Activated T-cell treated with anti-CD3 and anti-CD28 coated beads for 4 hours (primary cell): ENCODE data around the gene SFTPD.
"Not testable (repeated sequence)": the region's sequence is repeated elsewhere in the genome, so short reads cannot be mapped to it uniquely, and the experiment has no call there.

Experiments
- DNase-seq: peaks from one replicate; pipeline ENCODE4 v3.0.0-alpha.2; 2020

Gene SFTPD

DNA sequence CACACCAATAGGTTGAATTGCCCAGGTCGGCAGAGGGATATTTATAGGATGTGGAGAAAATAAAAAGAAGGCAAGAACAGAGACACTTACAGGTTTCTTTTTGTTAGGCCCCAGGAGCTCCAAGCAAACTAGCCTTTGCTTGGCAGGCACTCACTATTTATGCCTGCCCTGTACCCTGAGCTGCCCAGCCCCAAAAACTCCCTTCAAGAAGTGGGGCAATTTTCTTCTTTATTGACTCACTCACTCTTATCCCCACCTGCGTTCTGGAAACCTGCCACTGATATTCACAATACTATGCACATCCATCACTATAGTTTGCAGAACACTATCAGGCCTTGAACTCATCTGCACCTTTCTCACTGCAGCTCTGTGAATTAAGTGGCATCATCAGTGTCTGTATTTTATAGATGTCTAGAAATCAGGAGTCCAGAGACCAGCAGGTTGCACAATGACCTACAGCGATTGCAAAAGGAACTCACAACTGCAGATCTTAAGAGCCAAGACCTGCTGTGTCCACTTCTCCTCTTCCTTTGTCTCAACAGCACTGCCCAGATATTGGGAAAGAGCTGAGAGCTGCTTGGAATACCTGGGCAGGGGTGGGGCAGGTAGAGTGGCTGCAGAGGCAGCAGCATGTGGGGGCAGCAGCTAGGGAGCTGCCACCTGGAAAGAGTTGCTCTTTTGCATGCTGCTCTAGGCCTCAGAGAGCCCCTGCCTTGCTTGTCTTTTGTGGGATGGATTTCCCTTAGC is at the start of gene SFTPD:
TSS of gene SFTPD (minus strand) at position 130 of the 747 bp plus-strand sequence. CDS start 2,446 bp downstream, outside the sequence.
- no peak for DNase-seq

DNA sequence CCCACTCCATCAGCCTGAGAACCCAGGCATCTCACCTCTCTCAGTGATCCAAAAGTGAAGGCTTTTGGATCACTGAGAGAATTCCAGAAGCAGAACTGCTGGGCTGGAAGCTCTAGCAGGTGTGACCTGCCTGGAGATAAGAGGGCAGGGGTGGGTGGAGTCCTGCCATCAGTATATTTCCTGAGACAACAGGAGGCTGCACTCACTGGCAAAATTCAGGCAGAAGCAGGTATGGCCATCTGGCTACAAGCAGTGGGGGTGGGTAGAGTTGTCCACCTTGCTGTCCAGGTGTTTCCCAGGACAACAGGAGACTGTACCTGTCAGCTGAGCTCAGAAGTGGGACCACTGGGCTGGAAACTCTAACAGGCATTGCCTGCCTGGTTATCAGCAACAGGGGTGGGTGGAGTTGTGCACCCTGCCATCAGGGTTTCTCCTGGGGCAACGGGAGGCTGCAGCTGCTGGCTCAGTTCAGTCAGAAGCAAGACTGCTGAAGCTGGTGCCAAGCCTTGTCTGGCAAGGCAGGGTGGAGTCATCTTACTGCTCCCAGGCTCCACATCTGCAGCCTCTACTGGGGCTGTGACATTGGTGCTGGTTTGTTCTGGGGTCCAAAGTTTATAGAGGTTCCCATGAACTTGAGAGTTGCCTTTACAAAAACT is 47.2 kb upstream of the SFTPD start:
- no peak for DNase-seq

DNA sequence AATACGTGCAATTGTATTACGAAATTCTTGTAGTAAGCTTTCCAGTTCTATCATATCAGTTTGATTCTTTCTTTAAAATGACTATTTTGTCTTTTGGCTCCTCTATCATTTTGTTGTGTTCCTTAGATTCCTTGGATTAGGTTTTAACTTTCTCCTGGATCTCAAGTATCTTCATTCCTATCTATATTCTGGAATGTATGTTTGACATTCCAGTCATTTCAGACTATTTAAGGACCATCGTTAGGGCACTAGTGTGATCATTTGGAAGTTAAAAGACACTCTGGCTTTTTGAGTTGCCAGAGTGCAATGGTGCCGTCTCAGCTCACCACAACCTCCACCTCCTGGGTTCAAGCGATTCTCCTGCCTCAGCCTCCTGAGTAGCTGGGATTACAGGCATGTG is 45.7 kb upstream of the SFTPD start:
- DNase-seq = no peak

DNA sequence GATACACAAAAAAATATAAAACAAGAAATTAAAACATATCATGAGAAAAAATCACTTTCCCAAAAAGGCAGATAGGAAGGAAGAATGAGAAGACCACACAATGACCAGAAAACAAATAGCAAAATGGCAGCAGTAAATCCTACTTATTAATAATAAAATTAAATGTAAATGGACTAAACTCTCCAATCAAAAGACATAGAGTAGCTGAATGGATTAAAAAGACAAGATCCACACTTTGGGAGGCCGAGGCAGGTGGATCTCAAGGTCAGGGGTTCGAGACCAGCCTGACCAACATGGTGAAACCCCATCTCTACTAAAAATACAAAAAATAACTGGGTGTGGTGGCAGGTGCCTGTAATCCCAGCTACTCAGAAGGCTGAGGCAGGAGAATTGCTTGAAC is 39.3 kb upstream of the SFTPD start:
- not testable (repeated sequence) for DNase-seq

DNA sequence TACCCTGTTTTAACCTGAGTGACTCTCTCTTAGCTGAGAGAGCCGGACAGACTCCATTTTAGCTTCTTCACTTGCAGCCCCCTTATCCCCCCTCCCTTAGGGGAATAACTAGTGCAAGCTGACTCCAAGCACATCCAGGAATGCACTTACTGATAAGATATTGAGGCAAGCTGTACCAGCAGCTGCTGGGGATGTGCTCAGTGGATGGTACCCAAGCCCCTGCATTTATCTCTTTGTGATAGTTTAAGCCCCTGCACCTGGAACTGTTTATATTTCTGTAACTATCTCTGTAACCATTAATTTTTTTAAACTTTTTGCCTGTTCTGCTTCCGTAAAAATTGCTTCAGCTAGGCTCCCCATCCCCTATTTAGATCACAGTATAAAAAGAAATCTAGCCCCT is 37.8 kb upstream of the SFTPD start:
- not testable (repeated sequence) for DNase-seq

DNA sequence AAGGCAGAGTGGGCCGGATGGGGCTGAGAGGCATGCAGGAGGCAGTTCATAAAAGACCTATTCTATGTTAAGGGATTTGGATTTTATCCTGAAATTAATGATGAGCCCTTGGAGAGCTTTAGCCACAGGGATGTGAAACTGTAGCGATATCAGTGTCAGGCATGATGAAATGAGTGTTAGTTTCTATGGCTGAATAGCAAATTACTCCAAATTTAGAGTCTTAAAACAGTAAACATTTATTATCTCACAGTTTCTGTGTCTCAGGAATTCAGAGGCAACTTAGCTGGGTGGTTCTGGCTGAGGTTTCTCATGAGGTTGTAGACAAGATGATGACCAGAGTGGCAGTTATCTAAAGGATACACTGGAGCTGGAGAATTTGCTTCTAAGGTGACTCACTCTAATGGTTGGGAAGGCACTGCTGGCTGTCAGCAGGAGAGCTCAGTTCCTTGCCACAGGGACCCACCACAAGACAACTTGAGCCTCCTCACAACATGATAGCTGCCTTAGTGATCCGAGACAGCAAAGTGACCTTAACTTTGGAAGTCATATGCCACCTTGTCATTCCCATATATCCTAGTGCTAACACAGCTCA is 36.7 kb upstream of the SFTPD start:
- no peak for DNase-seq

DNA sequence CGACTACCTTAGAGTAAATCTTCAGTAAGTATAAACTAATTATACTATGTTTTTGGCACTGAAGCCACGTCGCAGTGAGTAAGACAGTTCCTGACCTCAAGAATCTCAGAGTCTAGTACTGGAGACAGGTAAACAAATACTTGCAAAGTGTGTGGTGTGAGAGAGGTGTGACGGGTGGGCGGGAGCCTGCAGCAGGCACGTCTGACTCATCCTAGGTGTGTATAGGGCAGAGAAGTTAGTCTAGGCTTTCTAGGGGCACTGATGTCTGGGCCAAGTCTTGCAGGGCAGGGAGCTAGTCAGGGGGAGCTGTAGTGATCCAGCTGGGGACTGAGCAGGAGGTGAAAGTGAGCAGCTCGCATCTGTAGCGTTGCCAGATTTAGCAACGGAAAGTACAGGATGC is 35.9 kb upstream of the SFTPD start:
- no peak for DNase-seq

DNA sequence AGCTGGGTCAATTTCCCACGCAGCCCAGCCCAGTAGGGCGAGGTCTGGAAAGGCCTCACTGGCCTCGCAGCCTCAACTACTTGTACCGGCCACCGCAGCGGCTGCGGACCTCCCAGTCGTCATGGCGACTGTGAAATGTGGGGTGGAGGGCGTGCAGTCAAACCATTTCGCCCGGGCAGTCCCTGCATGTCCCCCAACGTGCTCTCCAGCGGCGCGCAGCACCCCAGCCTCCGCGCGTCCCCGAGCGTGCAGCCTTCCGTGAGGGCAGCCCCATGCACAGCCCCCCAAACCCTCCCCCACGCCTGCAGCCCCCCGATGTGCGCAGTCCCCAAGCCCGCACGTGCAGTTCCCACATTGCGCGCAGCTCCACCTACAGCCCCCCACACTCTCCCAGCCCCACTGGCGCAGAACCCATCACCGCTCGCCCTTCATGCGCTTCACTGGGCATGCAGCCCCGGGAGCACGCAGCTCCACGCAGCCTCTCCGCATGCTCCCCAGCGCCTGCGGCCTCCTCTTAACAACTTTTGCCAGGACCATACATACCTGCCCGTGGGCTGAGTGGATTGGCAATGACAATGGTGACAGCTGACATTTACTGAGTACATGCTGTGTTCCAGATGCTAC is 34.5 kb upstream of the SFTPD start:
- DNase-seq = no peak

DNA sequence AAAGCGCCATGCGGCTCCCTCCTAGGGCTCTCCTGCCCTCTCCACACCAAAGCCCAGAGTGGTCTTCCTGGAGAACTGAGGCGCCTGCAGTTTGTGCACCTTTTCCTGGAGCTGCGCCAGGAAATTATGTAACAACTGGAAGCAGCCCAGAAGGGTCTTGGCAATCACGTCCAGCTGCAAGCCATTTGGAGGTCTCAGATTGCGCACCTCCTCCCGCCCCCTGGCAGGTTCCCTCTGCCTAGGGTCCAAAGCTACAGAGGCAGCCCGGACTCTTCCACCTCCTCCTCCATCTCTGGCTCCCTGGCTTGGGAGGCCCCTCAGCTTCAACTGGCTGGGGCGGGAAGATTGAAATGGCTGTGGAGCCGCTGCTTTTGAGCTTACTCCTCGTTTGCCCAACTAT is 34.0 kb upstream of the SFTPD start:
- DNase-seq = no peak

DNA sequence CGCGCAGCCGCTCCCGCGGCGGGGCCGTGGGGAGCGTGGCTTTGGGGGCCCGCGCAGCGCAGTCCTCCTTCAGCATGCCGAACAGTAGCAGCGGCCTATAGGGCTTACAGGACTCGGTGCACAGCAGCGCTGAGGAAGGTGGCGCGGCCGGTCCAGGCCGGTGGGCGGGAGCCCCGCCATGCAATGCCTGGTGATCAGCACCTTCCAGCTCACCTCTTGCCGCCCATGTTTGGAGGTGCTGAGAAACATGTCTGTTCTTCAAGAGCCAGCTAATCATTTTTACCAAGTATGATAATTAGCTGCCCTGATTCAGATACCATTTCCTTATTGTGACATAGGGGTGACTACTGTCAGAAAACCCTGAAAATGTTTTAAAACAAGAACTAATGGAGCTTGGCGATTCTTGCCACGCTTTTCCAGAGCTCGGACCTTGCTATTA is 33.5 kb upstream of the SFTPD start:
- DNase-seq = no peak

DNA sequence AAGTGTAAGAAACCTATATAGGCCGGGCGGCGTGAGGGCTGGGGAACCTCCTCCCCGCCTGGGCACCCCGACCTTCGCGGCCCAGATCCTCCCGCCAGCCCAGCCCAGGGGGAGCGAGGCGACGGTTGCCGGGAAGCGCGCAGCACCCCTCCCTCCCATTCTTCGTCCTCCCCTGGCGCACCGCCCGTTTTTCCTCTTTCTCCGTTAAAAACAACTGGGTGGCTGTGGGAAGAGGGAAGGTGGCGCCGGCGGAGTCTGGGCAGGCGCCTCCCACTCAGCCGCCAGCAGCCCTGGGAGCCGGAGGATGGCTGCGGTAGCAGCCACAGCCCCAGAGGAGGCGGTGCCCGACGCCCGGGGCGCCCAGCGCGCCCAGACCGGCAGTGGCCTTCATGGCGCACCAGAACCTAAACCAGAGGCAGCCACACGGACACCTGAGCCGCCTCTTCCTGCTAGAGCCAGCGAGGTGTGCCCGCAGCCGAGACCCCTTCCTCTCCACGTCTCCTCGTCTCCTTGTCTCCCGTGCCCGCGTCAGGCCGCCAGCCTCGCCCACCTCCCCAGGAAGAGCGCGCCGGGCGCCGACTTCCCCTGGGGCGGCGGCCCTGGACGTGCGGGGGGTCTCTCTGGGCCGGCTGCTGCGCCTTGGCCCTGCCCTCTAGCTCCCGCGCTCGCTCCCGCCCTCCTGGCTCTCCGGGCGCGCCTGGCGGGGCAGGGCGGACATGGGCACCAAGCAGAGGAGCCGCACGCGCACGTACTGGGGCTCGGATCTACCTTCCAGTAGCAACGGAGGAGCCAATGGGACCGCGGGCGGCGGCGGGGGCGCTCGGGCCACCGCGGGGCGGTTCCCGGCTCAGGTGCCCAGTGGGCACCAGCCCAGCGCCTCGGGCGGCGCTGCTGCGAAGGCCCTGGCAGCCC is 32.8 kb upstream of the SFTPD start:
- no peak for DNase-seq

DNA sequence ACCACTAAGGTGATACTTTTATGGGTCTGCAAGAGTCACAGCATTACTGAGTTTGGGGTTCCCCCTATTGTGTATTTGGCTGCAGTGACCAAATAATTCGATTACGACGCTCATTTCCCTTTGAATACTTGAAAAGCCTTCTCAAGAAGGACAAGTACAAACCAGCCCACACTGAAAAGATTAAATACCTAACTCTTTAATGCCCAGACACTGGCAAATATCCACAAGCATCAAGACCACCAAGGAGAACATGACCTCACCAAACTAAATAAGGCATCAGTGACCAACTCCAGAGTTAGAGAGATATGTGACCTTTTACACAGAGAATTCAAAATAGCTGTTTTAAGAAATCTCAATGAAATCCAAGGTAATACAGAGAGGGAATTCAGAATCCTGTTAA is 31.8 kb upstream of the SFTPD start:
- no peak for DNase-seq

DNA sequence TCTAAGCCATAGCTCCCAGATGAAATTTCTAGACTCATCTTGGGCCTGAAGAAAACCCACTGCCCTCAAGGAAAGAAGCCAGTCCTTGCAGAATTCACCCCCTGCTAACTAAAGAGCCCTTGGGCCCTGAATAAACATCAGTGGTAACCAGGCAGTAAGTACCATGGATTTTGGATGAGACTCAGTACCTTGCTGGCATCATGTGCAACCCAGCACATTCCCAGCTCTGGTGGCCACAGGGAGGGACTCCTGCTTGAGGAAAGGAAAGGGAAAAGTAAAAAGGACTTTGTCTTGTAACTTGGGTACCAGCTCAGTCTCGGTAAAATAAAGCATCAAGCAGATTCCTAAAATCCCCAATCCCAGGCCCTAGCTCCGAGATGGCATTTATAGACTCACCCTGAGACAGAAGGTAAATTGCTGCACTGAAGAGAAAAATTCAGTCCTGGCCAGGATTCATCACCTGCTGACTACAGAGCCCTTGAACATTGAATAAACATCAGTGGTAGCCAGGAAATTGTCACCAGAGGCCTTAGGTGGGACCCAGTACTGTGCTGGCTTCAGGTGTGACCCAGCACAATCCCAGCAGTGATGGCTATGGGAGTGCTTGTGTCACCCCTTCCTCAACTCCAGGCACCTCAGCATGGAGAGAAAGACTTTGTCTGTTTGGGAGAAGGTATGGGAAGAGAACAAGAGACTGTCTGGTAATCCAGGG is 31.2 kb upstream of the SFTPD start:
- no peak for DNase-seq

DNA sequence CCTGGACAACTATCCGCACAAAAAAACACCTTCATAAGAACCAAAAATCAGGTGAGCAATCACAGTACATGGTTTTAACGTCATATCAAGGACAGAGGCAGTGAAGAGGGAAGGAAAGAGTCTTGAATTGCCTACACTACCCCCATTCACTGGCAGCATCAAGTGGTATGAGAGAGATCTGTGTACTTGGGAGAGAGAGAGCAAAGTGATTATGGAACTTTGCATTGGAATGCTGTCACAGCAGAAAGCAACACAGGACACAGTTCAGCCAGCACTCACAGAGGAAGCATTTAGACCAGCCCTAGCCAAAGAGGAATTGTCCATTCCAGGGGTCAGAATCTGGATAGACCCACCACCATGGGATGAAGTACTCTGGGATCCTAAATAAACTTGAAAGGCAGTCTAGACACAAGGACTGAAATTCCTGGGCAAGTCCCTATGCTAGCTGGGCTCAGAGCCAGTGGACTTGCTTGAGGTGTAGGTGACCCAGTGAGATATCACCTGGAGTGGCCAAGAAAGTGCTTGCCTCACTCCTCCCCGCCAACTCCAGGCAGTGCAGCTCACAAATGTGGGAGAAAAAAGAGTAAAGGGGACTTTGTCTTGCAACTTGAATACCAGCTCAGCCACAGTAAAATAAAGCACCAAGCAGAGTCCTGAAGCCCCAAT is 30.5 kb upstream of the SFTPD start:
- no peak for DNase-seq

DNA sequence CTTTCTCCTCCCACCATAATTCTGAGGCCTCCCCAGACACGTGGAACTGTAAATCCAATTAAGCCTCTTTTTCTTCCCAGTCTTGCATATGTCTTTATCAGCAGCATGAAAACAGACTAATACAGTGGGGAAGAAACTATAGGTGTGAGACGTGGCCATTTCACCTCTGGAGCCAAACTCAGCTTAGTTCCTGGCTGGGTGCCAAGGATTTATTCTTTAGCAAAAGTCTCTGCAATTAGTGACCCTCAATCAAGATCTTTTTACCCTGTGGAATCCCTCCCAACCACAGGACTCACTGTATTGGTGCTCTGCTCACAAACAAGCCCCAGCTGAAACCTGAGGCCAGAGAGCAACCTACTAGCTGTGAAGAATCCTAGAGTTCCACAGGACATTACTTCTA is 28.1 kb upstream of the SFTPD start:
- DNase-seq = no peak

DNA sequence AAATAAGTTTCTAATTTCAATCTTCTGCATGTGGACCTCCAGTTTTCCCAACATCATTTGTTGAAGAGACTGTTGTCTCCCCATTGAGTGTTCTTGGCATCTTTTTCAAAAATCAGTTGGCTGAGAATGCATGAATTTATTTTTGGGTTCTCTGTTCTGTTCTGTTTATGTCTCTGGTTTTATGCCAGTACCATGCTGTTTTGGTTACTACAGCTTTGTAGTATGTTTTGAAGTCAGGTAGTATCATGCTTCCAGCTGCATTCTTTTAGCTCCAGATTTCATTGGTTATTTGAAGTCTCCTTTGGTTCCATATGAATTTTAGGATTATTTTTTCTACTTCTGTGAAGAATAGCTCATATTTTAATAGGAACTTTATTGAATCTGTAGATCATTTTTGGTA is 21.2 kb upstream of the SFTPD start:
- no peak for DNase-seq

DNA sequence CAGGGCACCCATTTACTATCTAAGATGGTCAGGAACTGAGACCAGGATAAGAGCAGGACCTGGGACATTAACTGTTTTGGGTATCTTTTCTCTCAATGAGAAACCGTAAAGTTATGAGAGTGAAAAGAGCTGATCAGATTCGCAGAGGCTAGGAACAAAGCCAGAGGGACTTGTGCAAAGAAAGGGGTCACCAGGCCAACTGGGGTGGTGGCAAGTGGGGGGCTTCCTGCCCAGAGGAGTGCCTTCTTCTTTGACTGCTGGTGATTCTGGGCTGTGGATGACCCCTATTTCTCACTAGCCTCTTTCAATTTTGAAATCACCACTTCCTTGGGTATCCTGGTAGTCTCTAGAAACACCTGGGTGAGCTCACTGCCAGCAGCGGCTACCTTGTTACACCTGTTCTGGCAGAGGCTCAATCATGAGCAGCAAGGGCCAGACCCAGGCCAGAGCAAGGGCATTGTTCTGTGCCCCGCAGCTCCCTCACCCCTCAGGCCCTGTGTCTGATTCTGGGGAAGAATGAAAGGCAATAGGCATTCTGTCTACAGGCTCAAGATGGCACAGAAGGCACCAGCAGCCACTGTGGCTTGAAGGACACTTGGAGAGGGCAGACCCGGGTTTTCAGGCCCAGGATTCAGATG is 999 bp downstream of the SFTPD start:
- no peak for DNase-seq

DNA sequence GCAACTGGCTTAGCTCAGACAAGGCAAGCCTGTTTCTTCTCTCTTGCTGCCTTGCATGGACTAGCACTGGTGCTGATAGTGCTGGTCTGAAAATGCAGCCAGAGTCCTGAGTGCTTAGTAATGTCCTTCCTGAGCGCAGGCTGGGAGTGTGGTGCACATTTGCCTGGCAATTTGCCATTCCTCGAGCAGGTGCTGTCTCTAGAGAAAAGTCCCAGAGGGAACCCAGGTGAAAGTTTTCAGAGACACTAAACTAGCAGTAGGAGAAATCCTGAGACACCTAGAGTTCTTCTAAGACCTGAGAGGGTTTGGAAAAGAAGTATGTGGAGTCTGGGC is 1.9 kb downstream of the SFTPD start:
- DNase-seq = no peak

DNA sequence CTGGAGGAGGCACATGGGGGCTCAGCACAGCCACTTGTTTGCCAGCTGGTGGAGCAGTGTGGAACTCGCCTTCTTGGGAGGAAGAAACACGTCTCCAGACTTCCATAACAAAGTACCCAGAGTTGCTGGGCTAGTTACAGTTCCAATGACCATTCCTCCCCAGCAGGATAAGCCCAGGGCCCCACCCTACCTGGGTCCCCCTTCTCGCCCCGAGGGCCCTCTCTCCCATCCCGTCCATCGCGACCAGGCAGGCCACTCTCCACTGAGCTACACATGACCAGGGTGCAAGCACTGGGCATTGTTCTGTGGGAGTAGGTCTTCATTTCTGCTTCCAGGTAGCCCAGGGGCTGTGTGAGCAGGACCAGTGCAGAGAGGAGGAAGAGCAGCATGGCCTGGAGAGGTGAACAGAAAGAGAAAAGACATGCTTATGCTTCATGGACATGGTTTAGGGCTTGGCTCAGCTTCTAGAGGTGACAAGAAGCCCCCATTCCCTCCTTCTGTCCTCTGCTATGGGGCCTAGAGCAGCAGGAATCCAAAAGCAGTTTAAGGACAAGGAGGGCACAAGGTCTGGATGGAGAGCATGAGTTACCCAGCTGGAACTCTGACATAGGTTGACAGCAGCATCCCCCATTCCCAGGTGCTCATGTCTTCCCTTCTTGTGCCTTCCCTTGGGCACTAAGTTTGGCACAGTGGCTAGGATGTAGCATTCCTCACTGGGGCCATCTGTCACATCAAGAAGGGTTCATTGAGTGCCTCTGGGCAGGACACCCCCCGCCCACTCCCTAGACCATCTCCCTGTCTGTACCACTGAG is 2.4 kb downstream of the SFTPD start:
- no peak for DNase-seq
